GM21447 (cell line): ENCODE results near the gene WRAP53.

Experiments used
- ATAC-seq: cut with Tn5 transposase; IDR thresholded peaks from one replicate; pipeline ENCODE4 v1.9.1; 2021; ENCODE audit not compliant: unreplicated experiment

WRAP53 gene

GRCh38 chr17:7707858-7708750, 19.8 kb downstream of the WRAP53 start:
- no peak for ATAC-seq

GRCh38 chr17:7709031-7709430, 20.8 kb downstream of the WRAP53 start:
- no peak for ATAC-seq

- ATAC-seq = no peak
Observed at GRCh38 chr17:7710301-7710700, 22.0 kb downstream of the WRAP53 start.

- ATAC-seq = no peak
Observed at GRCh38 chr17:7711051-7711755, 22.9 kb downstream of the WRAP53 start.

GRCh38 chr17:7712111-7712771, 24.0 kb downstream of the WRAP53 start:
- ATAC-seq = no peak

GRCh38 chr17:7713782-7714181, 25.5 kb downstream of the WRAP53 start:
- no peak for ATAC-seq

GRCh38 chr17:7714721-7715594, 26.7 kb downstream of the WRAP53 start:
- no peak for ATAC-seq

GRCh38 chr17:7715936-7716886, 27.9 kb downstream of the WRAP53 start:
- no peak for ATAC-seq

GRCh38 chr17:7716901-7717755, 28.9 kb downstream of the WRAP53 start, which contains the start of gene DNAH2:
DNAH2 (plus strand) TSS chr17:7717744; CDS start chr17:7719735, 1,991 bp downstream.
- ATAC-seq = no peak

GRCh38 chr17:7717756-7718350, 29.6 kb downstream of the WRAP53 start:
- no peak for ATAC-seq

GRCh38 chr17:7719661-7720060, 31.4 kb downstream of the WRAP53 start:
- ATAC-seq = no peak

GRCh38 chr17:7720125-7720524, 31.8 kb downstream of the WRAP53 start:
- no peak for ATAC-seq

GRCh38 chr17:7721612-7722011, 33.3 kb downstream of the WRAP53 start:
- ATAC-seq = no peak

- no peak for ATAC-seq
Observed at GRCh38 chr17:7727886-7728285, 39.6 kb downstream of the WRAP53 start.

GRCh38 chr17:7729816-7730215, 41.5 kb downstream of the WRAP53 start:
- ATAC-seq = no peak

- ATAC-seq = no peak
Observed at GRCh38 chr17:7732981-7733539, 44.8 kb downstream of the WRAP53 start.

- no peak for ATAC-seq
Observed at GRCh38 chr17:7737601-7738000, 49.3 kb downstream of the WRAP53 start.

GRCh38 chr17:7739746-7740145, 51.5 kb downstream of the WRAP53 start:
- no peak for ATAC-seq
